Activated B cell treated with CpG ODN at 0.5 μM for 24 hours (primary cell): Measurements from ENCODE around the gene SEMA5A. TPM values are rescaled to one million over a fixed set of nuclear protein-coding genes. Genes with fewer than 3 reads are reported as not detected.
"Not testable (repeated sequence)": the region's sequence is repeated elsewhere in the genome, so short reads cannot be mapped to it uniquely, and the experiment has no call there.

Experiments used
- ATAC-seq: fragments of 200-7000 bp; cut with Tn5 transposase; one replicate; pipeline ENCODE4 v1.10.0; 2021; ENCODE audit warnings: low read depth, mild to moderate bottlenecking, moderate library complexity
- CTCF ChIA-PET: fragments of 350-600 bp; sonication (Branson Sonifier 250); formaldehyde crosslinking; loops from one replicate; lab custom pipeline; 2021; ENCODE audit warnings: antibody characterized with exemption; lab: Charles Lee
- POLR2A ChIA-PET: fragments of 350-600 bp; sonication (Branson Sonifier 250); formaldehyde crosslinking; loops from one replicate; lab custom pipeline; 2021; ENCODE audit warnings: antibody characterized with exemption; lab: Charles Lee
- DNase-seq: peaks from one replicate; pipeline ENCODE4 v3.0.0; 2022
- H3K27ac Mint-ChIP-seq: one replicate; pipeline ENCODE4 v1.8.0; 2020; ENCODE audit warnings: mixed read lengths
- H3K27me3 Mint-ChIP-seq: one replicate; pipeline ENCODE4 v1.8.0; 2021; ENCODE audit warnings: mixed read lengths
- H3K36me3 Mint-ChIP-seq: one replicate; pipeline ENCODE4 v1.8.0; 2021; ENCODE audit warnings: low read depth, mixed read lengths
- H3K4me1 Mint-ChIP-seq: one replicate; pipeline ENCODE4 v1.8.0; 2021; ENCODE audit warnings: mixed read lengths
- H3K4me3 Mint-ChIP-seq: one replicate; pipeline ENCODE4 v1.8.0; 2020; ENCODE audit warnings: mild to moderate bottlenecking, mixed read lengths
- H3K9me3 Mint-ChIP-seq: one replicate; pipeline ENCODE4 v1.8.0; 2020; ENCODE audit warnings: mixed read lengths
- CTCF ChIP-seq: fragments of 200-600 bp; IDR thresholded peaks from one replicate; pipeline ENCODE4 v1.8.0; 2022; ENCODE audit warnings: antibody characterized with exemption, mild to moderate bottlenecking
- intact Hi-C: fragments of 100-400 bp; cut with micrococcal nuclease; formaldehyde crosslinking; loops from one replicate; pipeline ENCODE4 v1.15.1; 2024
- total RNA-seq: library from RNA; stranded (reverse); gene quantifications from 2 replicates; pipeline ENCODE4 v1.2.3, GENCODE V29; 2022

SEMA5A gene
- total RNA-seq, 1 donor from 2014 or later: not detected

- H3K27me3 Mint-ChIP-seq: no peaks in the 10 kb centered on the region
- H3K9me3 Mint-ChIP-seq: peaks cover 2% of the 10 kb centered on the region
- H3K36me3 Mint-ChIP-seq: no peaks in the 10 kb centered on the region
- no peak overlapping the region for H3K4me3 Mint-ChIP-seq
- no peak for ATAC-seq
- no peak for TF ChIP-seq CTCF
- intact Hi-C loops: no loop called here
- DNase-seq: no peak
- no peaks in the 10 kb centered on the region for H3K4me1 Mint-ChIP-seq
- CTCF ChIA-PET: no interaction called here
- POLR2A ChIA-PET: no interaction called here
- no peak overlapping the region for H3K27ac Mint-ChIP-seq
Measured at GRCh38 chr5:9354336-9355081, 191.4 kb downstream of the SEMA5A start.

- H3K4me3 Mint-ChIP-seq, H3K27me3 Mint-ChIP-seq, ATAC-seq, H3K36me3 Mint-ChIP-seq, H3K27ac Mint-ChIP-seq, DNase-seq, H3K4me1 Mint-ChIP-seq, intact Hi-C loops, H3K9me3 Mint-ChIP-seq, POLR2A ChIA-PET, CTCF ChIA-PET: not testable (repeated sequence)
Measured at GRCh38 chr5:9353048-9353447, 192.8 kb downstream of the SEMA5A start.

GRCh38 chr5:9351546-9351945 is 194.3 kb downstream of the SEMA5A start:
- H3K9me3 Mint-ChIP-seq: peaks cover 2% of the 10 kb centered on the region
- DNase-seq: no peak
- ChIA-PET CTCF (no interaction called here), POLR2A (no interaction called here)
- no peak for TF ChIP-seq CTCF
- H3K4me1 Mint-ChIP-seq: no peaks in the 10 kb centered on the region
- intact Hi-C loops: no loop called here
- no peak overlapping the region for H3K27ac Mint-ChIP-seq
- H3K4me3 Mint-ChIP-seq: no peak overlapping the region
- H3K36me3 Mint-ChIP-seq: no peaks in the 10 kb centered on the region
- no peaks in the 10 kb centered on the region for H3K27me3 Mint-ChIP-seq
- ATAC-seq: no peak

GRCh38 chr5:9350301-9350797 is 195.5 kb downstream of the SEMA5A start:
- Mint-ChIP-seq H3K27me3 (no peaks in the 10 kb centered on the region), H3K4me1 (no peaks in the 10 kb centered on the region), H3K27ac (no peak overlapping the region), H3K9me3 (peaks cover 2% of the 10 kb centered on the region), H3K36me3 (no peaks in the 10 kb centered on the region), H3K4me3 (no peak overlapping the region)
- ATAC-seq (no peak), DNase-seq (no peak)
- no peak for TF ChIP-seq CTCF
- ChIA-PET POLR2A (no interaction called here), CTCF (no interaction called here)
- intact Hi-C loops: no loop called here

- H3K27ac Mint-ChIP-seq: no peak overlapping the region
Measured at GRCh38 chr5:9348401-9348996, 197.4 kb downstream of the SEMA5A start.

More at GRCh38 chr5:9348401-9348996, 197.4 kb downstream of the SEMA5A start:
- DNase-seq (no peak), ATAC-seq (no peak)
- H3K4me3 Mint-ChIP-seq: no peak overlapping the region
- CTCF ChIA-PET: no interaction called here
- H3K27me3 Mint-ChIP-seq: no peaks in the 10 kb centered on the region
- H3K36me3 Mint-ChIP-seq: no peaks in the 10 kb centered on the region
- TF ChIP-seq CTCF: no peak
- peaks cover 2% of the 10 kb centered on the region for H3K9me3 Mint-ChIP-seq
- POLR2A ChIA-PET: no interaction called here
- intact Hi-C loops: no loop called here
- no peaks in the 10 kb centered on the region for H3K4me1 Mint-ChIP-seq
